IPS DF 6.9 (cell line): ENCODE results near the gene CRTAC1.

Source experiments
- DNase-seq: peaks from one replicate; pipeline ENCODE4 v3.0.0-alpha.2; 2013; ENCODE audit warnings: low read depth, low spot score
- H3K27ac ChIP-seq: one replicate; pipeline ENCODE4 v1.5.1; 2013; ENCODE audit warnings: low read length, control low read depth
- H3K27me3 ChIP-seq: 2 replicates; pipeline ENCODE4 v1.6.1; 2013; ENCODE audit warnings: mild to moderate bottlenecking, low read length; ENCODE audit not compliant: control insufficient read depth, insufficient read depth
- H3K36me3 ChIP-seq: 2 replicates; pipeline ENCODE4 v1.6.1; 2013; ENCODE audit warnings: low read length; ENCODE audit not compliant: control insufficient read depth, insufficient read depth
- H3K4me1 ChIP-seq: 2 replicates; pipeline ENCODE4 v1.6.1; 2013; ENCODE audit warnings: low read length; ENCODE audit not compliant: control insufficient read depth, insufficient read depth
- H3K4me3 ChIP-seq: 2 replicates; pipeline ENCODE4 v1.5.1; 2013; ENCODE audit warnings: mild to moderate bottlenecking, low read length
- H3K9me3 ChIP-seq: 2 replicates; pipeline ENCODE4 v1.6.1; 2013; ENCODE audit warnings: low read length, inconsistent platforms; ENCODE audit not compliant: control insufficient read depth, insufficient read depth
- WGBS: extraction: QIAGEN DNeasy Blood & Tissue Kit; methylation state at CpG from one replicate; pipeline ENCODE4 v1.1.7; 2013; ENCODE audit warnings: mixed read lengths, missing lambda C conversion rate; ENCODE audit not compliant: insufficient read length, insufficient coverage; 5-methylcytosine and 5-hydroxymethylcytosine counted together

Gene CRTAC1

DNA sequence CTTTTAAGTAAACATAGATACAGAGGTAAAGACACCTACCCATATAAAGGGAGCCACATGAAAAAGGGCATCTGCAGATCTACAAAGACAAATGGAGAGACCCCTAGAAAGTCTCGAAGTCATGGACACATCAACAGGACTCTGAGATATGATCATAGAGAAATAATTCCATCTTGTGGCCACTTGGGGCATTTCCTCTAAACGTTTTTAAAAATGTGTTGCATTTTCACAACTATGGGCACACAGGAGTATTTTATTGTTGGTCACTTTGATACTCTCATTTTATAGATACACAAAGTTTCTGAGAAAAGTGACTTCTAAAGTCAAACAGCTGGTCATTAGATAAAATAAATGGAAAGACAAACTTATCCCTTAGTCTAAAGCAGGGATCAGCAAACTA is 87.1 kb downstream of the CRTAC1 start:
- Histone ChIP-seq H3K36me3 (no peaks in the 10 kb centered on the region), H3K27me3 (no peaks in the 10 kb centered on the region)

GRCh38 chr10:97940534-97940933 is 89.9 kb downstream of the CRTAC1 start:
- H3K36me3 ChIP-seq = no peaks in the 10 kb centered on the region
- no peak overlapping the region; the same call in 1 of the 2 replicates for H3K4me3 ChIP-seq
- no CpG with 5 or more reads among the region's 6 CpGs for WGBS
- DNase-seq = no peak
- no peaks in the 10 kb centered on the region for H3K27me3 ChIP-seq
- no peak overlapping the region for H3K27ac ChIP-seq
- no peaks in the 10 kb centered on the region for H3K9me3 ChIP-seq
- no peaks in the 10 kb centered on the region for H3K4me1 ChIP-seq

More for the DNA sequence above, 87.1 kb downstream of the CRTAC1 start:
- Histone ChIP-seq H3K4me1 (no peaks in the 10 kb centered on the region), H3K4me3 (no peak overlapping the region), H3K27ac (no peak overlapping the region), H3K9me3 (no peaks in the 10 kb centered on the region)
- WGBS = no CpG with 5 or more reads among the region's 2 CpGs
- DNase-seq = no peak

DNA sequence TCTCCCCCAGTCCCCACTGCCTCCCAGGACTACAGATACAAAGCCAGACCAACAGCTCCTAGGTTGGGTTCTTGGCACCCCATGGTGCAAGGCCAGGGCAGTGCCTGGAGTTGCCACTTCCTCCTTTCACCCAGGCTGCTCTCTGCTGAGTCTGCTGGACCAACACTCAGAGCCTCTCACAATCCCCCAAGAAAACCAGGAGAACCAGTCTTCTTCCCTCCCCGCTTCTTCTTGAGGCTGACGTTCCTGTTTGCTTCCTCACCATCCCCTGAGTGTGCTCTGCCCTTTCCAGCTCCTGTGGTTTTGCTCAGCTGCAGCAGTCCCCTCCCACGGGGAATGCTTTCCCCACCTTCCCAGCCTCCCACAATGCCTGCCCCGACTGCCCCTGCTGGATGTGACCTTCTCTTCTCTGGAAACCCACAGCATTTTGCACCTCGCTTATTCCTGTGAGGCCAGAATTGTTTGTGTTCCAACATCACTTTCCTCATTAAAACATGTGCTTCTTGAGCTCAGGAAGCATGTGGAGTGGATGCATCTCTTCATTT is 90.9 kb downstream of the CRTAC1 start:
- Histone ChIP-seq H3K27ac (no peak overlapping the region), H3K9me3 (no peaks in the 10 kb centered on the region), H3K4me1 (no peaks in the 10 kb centered on the region), H3K36me3 (no peaks in the 10 kb centered on the region), H3K27me3 (no peaks in the 10 kb centered on the region), H3K4me3 (no peak overlapping the region)
- no peak for DNase-seq
- no CpG with 5 or more reads among the region's 5 CpGs for WGBS

DNA sequence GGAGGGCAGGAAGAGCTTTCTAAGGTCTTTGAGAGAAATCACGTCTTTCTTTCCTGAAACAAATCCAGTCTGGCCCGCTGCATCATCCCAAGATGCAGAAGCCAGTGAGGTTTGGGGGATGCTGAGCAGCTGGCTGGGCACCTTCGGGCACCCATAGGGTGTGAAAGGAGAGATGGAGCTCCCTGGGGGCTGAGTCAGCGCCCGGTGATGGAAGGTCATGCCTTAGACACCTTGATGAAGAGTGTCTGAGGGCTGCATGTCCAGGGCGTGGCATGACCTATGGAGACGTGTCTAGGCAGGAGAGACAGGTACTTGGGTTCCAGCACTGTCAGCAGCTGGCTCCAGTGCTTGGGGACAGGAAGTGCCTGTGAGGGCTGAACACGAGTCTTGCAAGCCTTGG is 92.5 kb downstream of the CRTAC1 start:
- no peaks in the 10 kb centered on the region for H3K4me1 ChIP-seq
- H3K9me3 ChIP-seq = no peaks in the 10 kb centered on the region
- no peak overlapping the region for H3K4me3 ChIP-seq
- no peaks in the 10 kb centered on the region for H3K36me3 ChIP-seq
- no CpG with 5 or more reads among the region's 8 CpGs for WGBS
- DNase-seq = no peak
- H3K27me3 ChIP-seq = no peaks in the 10 kb centered on the region
- H3K27ac ChIP-seq = no peak overlapping the region

- no peaks in the 10 kb centered on the region for H3K27me3 ChIP-seq
These were observed 93.4 kb downstream of the CRTAC1 start for GRCh38 chr10:97937054-97937453.

DNA sequence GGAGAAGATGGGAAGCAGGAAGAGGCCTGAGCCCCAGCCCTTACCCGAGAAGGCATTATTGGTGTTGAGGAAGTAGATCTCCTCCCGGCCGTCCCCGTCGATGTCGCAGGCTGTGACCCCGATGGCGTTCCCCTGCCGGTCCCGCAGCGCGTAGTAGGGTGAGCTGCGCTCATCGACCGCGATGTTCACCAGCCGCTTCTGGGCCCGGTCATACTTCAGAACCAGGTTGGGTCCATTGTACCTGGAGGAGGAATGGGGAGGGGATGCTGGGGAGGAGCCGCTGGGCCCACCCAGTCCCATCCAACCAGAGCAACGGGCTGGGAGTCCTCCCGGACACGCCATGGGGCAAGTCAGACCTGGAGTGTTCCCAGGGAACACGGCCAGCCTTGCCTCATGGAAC is 94.3 kb downstream of the CRTAC1 start:
- Histone ChIP-seq H3K27ac (no peak overlapping the region), H3K4me1 (no peaks in the 10 kb centered on the region)
- no CpG with 5 or more reads among the region's 23 CpGs for WGBS

More at GRCh38 chr10:97937054-97937453, 93.4 kb downstream of the CRTAC1 start:
- WGBS = no CpG with 5 or more reads among the region's 5 CpGs
- Histone ChIP-seq H3K9me3 (no peaks in the 10 kb centered on the region), H3K27ac (no peak overlapping the region), H3K36me3 (no peaks in the 10 kb centered on the region), H3K4me3 (no peak overlapping the region), H3K4me1 (no peaks in the 10 kb centered on the region)
- DNase-seq = no peak

DNA sequence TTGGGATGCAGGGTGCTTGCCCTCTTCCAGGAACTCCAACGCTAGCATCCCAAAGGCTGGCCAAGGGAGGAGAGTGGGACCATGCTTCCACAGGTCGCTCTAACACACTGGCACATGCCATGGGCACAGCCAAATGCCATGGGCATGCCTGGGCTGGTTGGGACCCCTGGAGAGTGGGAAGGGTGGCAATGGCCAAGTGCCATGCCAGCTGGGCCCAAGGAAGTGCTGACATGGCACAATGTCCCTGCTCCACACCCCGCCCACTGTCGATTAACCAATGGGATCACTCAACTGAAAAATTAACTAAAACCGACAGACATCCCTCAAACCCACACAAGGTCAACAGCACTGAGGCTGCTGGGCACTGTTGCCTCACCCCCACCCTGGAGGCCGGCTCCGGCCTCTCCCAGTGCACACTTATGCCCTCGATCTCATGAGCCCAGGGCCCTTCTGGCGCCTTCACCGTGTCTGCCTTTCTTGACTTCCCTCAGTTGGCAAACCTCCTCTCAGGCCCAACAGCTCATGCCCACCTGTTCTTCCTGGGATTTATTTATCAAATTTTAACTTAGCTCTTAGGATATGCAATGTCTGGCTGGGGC is 97.4 kb downstream of the CRTAC1 start:
- no CpG with 5 or more reads among the region's 10 CpGs for WGBS
- no peak overlapping the region for H3K27ac ChIP-seq
- no peaks in the 10 kb centered on the region for H3K9me3 ChIP-seq
- no peaks in the 10 kb centered on the region for H3K36me3 ChIP-seq
- no peak overlapping the region for H3K4me3 ChIP-seq
- H3K4me1 ChIP-seq = no peaks in the 10 kb centered on the region
- H3K27me3 ChIP-seq = no peaks in the 10 kb centered on the region
- DNase-seq = no peak

More for the DNA sequence above, 94.3 kb downstream of the CRTAC1 start:
- Histone ChIP-seq H3K27me3 (no peaks in the 10 kb centered on the region), H3K9me3 (no peaks in the 10 kb centered on the region), H3K36me3 (no peaks in the 10 kb centered on the region), H3K4me3 (no peak overlapping the region)
- DNase-seq = no peak

- WGBS = no CpG with 5 or more reads among the region's 4 CpGs
- DNase-seq = no peak
- no peaks in the 10 kb centered on the region for H3K4me1 ChIP-seq
- no peak overlapping the region for H3K27ac ChIP-seq
- H3K27me3 ChIP-seq = no peaks in the 10 kb centered on the region
- H3K9me3 ChIP-seq = no peaks in the 10 kb centered on the region
- no peak overlapping the region for H3K4me3 ChIP-seq
- no peaks in the 10 kb centered on the region for H3K36me3 ChIP-seq
These were observed 99.4 kb downstream of the CRTAC1 start for GRCh38 chr10:97931041-97931440.

- DNase-seq = no peak
- Histone ChIP-seq H3K36me3 (no peaks in the 10 kb centered on the region), H3K9me3 (no peaks in the 10 kb centered on the region), H3K27me3 (no peaks in the 10 kb centered on the region), H3K4me1 (no peaks in the 10 kb centered on the region), H3K4me3 (no peak overlapping the region), H3K27ac (no peak overlapping the region)
- WGBS = no CpG with 5 or more reads among the region's 6 CpGs
These were observed 101.5 kb downstream of the CRTAC1 start for GRCh38 chr10:97928897-97929296.

- Histone ChIP-seq H3K4me3 (no peak overlapping the region), H3K27me3 (no peaks in the 10 kb centered on the region), H3K9me3 (no peaks in the 10 kb centered on the region), H3K36me3 (no peaks in the 10 kb centered on the region), H3K4me1 (no peaks in the 10 kb centered on the region), H3K27ac (no peak overlapping the region)
- DNase-seq = no peak
- no CpG with 5 or more reads among the region's 10 CpGs for WGBS
These were observed 102.8 kb downstream of the CRTAC1 start for GRCh38 chr10:97927622-97928021.

DNA sequence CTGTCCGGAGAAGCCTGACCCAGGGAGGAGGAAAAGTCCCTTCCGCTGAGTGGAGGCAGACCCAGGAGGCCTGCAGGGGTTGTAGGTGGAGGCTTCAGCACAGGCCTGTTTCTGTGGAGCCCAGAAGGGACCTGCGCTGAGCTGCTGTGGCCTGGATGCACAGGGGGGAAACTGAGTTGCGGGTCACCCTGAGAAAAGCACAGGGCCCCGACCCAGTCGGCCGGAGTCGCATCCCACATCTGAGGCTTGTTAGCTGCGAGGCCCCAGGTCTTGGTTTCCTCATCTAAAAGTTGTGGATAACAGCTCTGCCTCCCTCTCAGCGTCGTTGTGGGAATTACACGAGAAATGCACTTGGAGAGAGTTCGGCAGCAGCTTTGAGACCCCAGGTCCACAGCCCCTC is 104.4 kb downstream of the CRTAC1 start:
- no CpG with 5 or more reads among the region's 13 CpGs for WGBS
- no peak for DNase-seq
- Histone ChIP-seq H3K4me1 (no peaks in the 10 kb centered on the region), H3K4me3 (no peak overlapping the region), H3K27me3 (no peaks in the 10 kb centered on the region), H3K9me3 (no peaks in the 10 kb centered on the region), H3K36me3 (no peaks in the 10 kb centered on the region), H3K27ac (no peak overlapping the region)
